GM18868 (cell line): Measurements from ENCODE around the gene RAB5B.
"Not testable (repeated sequence)": the region's sequence is repeated elsewhere in the genome, so short reads cannot be mapped to it uniquely, and the experiment has no call there.

ENCODE experiments used
- ATAC-seq: cut with Tn5 transposase; IDR thresholded peaks from one replicate; pipeline ENCODE4 v1.9.1; 2021; ENCODE audit warnings: mild to moderate bottlenecking, moderate library complexity; ENCODE audit not compliant: unreplicated experiment

RAB5B gene

GRCh38 chr12:56013482-56013881 lies 39.6 kb downstream of the RAB5B start:
- ATAC-seq, result no peak

DNA sequence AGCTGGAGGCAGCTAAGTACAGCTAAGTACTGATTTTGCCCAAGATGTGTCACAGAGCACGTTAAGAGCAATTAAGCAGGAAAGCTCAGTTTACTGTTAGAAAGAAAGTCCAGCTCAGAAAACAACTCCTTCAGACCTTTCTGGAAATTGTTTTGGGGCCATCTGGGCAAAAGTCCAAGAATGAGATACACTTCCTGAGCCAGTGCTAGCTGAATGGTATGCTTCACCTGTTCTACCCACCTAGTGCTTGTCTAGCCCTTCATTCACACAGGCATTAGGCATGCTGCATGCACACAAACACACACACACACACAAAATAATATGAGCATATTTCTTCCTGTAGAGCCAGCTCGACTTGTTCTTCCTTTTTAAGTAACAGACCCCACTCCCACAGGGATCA lies 40.3 kb downstream of the RAB5B start:
- no peak for ATAC-seq

DNA sequence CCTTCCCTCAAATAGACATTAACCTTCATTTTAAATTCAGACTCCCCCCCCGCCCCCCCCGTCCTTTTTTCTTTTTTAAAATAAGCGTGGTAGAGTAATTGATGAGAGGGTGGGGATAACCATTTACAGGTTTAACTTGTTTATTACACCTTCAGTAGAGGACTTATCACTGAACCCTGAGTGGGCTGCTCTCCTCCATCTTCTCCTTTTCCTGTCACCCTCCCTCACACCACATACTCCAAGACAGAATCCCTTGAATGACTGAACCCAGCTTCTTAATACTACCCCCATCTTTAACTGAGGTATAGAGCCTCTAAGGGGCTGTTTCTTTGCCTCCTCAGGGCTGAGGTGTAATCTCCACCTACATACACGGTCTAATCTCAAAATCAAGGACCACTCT lies 43.3 kb downstream of the RAB5B start:
- ATAC-seq, result no peak

DNA sequence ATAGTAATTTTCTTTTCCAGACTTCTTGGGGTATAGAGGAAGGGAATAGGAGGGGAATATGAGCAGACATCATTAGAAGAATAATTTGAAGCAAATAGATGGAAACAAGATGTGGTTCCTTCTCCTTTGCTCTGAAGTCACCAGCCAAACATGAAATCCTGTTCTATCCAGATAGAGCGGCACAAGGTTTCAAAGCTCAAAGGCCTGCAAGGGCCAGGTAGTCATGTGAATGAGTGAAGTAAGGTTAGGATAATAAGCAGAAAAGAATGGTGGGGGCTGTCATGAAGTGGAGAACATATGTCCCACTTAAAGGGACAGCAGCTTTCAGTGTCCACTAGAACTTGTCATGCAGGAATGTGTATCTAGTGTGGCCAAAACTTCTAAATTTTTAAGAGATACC lies 44.5 kb downstream of the RAB5B start:
- no peak for ATAC-seq

DNA sequence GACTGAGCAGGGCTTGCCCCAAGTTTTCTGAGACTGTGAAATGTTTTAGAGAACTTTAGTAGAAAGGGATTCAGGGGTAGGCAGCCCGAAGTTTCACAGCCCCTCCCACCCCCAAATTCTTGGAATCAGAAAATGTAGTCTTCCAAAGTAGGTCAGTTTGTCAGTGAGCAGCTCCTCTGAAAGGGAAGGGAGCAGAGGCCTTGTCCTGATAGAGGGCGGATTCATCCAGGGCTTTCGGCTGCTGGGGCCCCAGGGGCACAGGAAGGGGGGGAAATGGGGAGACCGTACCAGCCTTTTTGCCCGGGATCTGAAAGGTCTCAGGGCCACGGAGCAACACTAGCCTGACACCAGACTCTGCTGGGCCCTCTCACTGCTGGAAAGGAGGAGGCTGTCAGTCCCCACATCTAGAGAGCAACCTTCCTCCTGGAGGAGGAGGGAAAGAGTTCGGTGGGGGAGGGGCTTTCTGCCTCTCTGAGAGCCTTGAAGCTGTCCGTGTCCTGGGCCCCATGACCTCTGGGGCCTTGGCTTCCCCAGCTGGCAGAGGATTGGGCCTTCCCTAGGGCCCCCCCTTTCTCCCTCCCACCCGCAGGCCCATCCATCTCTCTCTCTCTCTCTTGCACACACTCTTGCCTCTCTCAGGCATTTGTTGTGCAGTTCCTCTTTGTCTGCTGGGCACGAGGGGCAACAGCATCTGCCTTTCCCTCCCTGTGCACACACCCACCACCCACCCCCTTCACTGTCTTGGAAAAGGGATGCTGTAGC lies 46.7 kb downstream of the RAB5B start, which contains the start of gene IKZF4:
IKZF4 (plus strand) TSS at position 621 of the 762 bp plus-strand sequence. CDS start 451 bp downstream, outside the sequence.
- no peak for ATAC-seq

GRCh38 chr12:56021889-56022497 lies 48.1 kb downstream of the RAB5B start:
- ATAC-seq, result no peak

GRCh38 chr12:56028511-56029165 lies 54.8 kb downstream of the RAB5B start:
- ATAC-seq, result no peak

DNA sequence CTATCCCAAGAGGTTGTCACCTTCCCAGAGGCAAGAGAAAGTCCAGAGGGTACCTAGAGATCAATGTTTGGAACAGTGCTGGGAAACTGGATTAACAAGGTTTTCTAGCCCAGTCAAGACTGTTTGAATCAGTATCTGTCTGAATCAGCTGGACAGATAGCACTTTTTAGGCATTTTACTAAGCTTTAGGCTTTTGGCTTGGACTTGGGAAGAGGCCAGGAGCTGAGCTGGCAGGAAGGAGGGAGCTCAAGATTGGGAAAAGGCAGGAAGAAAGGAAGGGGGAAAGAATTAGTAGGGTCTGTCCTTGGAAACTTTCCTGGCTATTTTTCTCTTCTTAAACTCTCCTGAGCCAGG lies 55.3 kb downstream of the RAB5B start:
- no peak for ATAC-seq

GRCh38 chr12:56029666-56030293 lies 55.9 kb downstream of the RAB5B start:
- ATAC-seq, result peak; percentile 50

DNA sequence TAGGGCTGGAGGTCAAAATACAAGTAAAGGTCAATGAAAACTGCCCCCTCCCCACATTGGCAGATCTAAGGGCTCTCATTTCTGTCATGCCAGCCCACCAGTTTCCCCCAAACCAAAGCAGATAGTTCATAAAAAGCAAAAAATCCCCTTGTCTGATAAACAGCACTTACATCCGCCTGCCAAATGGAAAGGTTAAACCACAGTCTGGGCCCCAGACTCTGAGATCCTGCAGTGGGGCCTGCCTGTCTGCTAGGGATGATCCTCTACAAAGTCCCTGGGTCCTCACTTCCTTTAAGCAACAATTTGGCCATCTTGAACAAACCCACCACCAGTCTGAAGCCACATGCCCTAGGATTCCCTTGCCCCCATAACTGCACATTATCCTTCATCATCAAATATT lies 58.1 kb downstream of the RAB5B start:
- no peak for ATAC-seq

GRCh38 chr12:56034586-56035332 lies 60.9 kb downstream of the RAB5B start:
- ATAC-seq, result no peak

GRCh38 chr12:56037161-56037560 lies 63.3 kb downstream of the RAB5B start:
- no peak for ATAC-seq

GRCh38 chr12:56038022-56038655 lies 64.3 kb downstream of the RAB5B start:
- no peak for ATAC-seq

DNA sequence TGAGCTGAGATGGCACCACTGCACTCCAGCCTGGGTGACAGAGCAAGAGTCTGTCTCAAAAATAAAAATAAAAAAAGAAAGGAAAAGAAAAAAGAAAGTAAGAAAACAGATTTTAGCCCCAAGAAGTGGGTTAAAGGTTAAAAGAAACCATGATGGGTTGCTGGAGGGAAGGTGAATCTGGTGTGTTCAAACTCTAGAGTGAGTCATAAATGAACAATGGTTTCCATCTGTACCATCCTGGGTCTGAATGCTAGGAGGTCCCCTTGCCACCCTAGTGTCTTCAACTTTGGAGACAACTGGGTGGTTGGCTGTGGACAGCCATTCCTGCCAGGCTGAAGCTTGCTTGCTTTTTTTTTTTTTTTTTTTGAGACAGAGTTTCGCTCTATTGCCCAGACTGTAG lies 66.3 kb downstream of the RAB5B start:
- ATAC-seq, result no peak

DNA sequence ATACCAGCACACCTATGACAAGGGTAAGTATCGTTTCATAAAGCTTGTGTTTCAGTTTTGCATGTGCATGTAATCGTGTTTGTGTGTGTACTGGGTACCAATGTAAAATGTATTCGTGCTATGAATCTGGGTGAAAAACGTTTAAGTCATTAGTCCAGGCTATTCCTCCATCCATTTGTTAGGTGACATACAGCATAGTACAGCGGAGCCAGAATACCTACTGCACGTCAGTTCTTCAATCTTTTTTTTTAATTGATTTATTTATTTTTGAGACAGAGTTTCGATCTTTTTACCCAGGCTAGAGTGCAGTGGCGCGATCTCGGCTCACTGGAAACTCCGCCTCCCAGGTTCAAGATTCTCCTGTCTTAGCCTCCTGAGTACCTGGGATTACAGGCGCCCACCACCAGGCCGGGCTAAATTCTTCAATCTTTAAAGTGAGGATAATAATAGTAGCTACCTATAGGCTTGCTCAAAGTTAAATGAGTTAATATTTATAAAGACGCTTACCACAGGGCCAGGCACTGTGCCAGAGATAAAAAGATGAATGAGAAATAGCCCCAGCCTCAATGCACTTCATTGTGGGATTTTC lies 67.2 kb downstream of the RAB5B start:
- no peak for ATAC-seq

DNA sequence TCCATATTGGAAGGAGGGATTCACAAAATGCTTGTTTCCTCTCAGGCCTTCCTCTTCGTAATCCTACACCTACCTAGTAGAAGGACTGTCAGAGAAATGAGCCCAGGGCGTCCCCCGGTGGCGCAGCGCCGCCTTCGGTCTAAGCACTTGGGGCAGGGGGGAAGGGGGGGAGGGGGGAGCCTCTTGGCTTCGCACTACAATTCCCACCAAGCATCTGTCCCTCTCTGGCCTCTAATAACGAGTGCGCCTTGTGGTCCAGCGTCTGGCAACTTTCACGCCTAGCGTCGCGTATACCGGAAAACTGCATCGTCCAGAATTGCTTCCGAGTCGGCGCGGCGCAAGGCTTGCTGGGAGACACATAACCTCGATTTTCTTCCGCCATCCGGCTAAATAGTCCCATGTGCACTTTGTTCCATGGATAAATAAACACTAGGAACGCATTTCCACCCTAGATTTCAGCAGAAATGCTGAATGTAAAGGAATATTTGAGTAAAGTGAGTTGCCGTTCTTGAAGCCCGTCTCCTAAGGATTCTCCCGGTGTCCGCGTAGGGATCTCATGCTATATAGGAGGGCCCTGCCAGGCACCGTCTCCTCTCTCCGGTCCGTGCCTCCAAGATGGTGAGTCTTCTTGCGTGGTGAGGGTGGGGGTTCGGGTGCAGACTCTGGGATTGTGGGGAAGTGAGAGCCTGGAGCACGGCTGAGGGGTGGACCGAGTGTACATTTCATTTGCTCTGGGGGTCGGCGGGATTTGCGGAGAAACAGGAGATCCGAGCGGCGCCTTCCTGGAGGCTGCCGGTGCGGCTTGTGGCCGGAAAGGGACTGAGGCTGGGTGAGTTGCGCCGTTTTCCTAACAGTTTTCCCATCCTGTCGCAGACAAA lies 67.9 kb downstream of the RAB5B start, which contains the start of gene RPS26:
RPS26 (plus strand) TSS at position 367 of the 878 bp plus-strand sequence; CDS start at position 616, 249 bp downstream.
- peak; percentile 93 for ATAC-seq

DNA sequence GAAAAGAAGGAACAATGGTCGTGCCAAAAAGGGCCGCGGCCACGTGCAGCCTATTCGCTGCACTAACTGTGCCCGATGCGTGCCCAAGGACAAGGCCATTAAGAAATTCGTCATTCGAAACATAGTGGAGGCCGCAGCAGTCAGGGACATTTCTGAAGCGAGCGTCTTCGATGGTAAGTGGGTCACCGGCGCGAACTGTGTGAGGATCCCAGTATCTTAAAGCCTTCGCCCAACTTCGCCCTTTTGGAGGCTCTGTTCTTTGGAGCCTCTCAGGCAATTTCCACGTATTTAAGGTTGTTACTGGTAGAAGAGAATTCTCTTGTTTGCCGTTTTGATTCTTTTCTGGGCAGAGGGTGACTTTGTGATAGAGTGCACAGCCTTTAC lies 68.5 kb downstream of the RAB5B start:
- not testable (repeated sequence) for ATAC-seq

- no peak for ATAC-seq
Observed at GRCh38 chr12:56042843-56043242, 69.0 kb downstream of the RAB5B start.
